GM12891 (cell line): Measurements from ENCODE around the gene AFDN.

Experiments
- PAX5 ChIP-seq: IDR thresholded peaks from 2 replicates; pipeline ENCODE4 v1.6.1; 2011; ENCODE audit warnings: low read length, moderate library complexity, mild to moderate bottlenecking; ENCODE audit not compliant: insufficient read depth, severe bottlenecking
- POLR2A ChIP-seq: IDR thresholded peaks from 2 replicates; pipeline ENCODE4 v1.6.1; 2011; ENCODE audit warnings: low read depth, low read length, control low read depth
- POLR2AphosphoS5 ChIP-seq: IDR thresholded peaks from 2 replicates; pipeline ENCODE4 v1.6.1; 2011; ENCODE audit warnings: low read depth, low read length, control low read depth
- SPI1 ChIP-seq: IDR thresholded peaks from 2 replicates; pipeline ENCODE4 v1.6.1; 2011; ENCODE audit warnings: low read depth, low read length, control low read depth
- TAF1 ChIP-seq: IDR thresholded peaks from 2 replicates; pipeline ENCODE4 v1.6.1; 2011; ENCODE audit warnings: low read depth, low read length, control low read depth

DNA sequence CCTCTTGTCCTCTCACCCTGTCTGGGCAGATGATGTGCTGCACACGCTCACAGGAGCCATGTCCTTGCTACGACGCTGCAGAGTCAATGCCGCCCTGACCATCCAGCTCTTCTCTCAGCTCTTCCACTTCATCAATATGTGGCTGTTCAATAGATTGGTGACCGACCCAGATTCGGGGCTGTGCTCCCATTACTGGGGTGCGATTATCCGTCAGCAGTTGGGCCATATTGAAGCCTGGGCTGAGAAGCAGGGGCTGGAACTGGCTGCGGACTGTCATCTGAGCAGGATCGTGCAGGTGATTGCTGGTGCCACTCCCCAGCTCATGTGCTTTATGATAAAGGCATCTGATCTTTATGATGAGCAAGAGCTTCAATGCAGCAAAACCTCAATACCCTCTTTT is 88.4 kb downstream of the AFDN start:
- TF ChIP-seq POLR2AphosphoS5, result no peak
- TF ChIP-seq POLR2A, result no peak
- no peak for TF ChIP-seq SPI1
- no peak for TF ChIP-seq TAF1
- TF ChIP-seq PAX5, result no peak
